22Rv1 (cell line): ENCODE results near the gene CYP2S1.
"Not testable (repeated sequence)": the region's sequence is repeated elsewhere in the genome, so short reads cannot be mapped to it uniquely, and the experiment has no call there.

Source experiments
- H3K27ac ChIP-seq: fragments of 450-650 bp; 2 replicates; pipeline ENCODE4 v1.5.1; 2017
- CTCF ChIP-seq: fragments of 450-650 bp; IDR thresholded peaks from 2 replicates; pipeline ENCODE4 v1.5.1; 2017; ENCODE audit warnings: mild to moderate bottlenecking
- ZFX ChIP-seq: fragments of 450-650 bp; IDR thresholded peaks from 2 replicates; pipeline ENCODE4 v1.6.1; 2017; ENCODE audit warnings: antibody characterized with exemption, borderline replicate concordance

CYP2S1 gene

GRCh38 chr19:41192574-41193429 is at the start of gene CYP2S1:
Gene CYP2S1, plus strand, starts transcription at chr19:41193219. Its CDS starts 46 bp downstream, at chr19:41193265.
- TF ChIP-seq CTCF = no peak
- no peak for TF ChIP-seq ZFX
- H3K27ac ChIP-seq = no peak within 1 kb of the TSS

- TF ChIP-seq ZFX (no peak), CTCF (peak; percentile 88)
- no peak overlapping the region for H3K27ac ChIP-seq
These were observed 48.6 kb upstream of the CYP2S1 start for GRCh38 chr19:41144403-41144802.

GRCh38 chr19:41149831-41150230 is 43.2 kb upstream of the CYP2S1 start:
- TF ChIP-seq CTCF (no peak), ZFX (no peak)
- no peak overlapping the region for H3K27ac ChIP-seq

- not testable (repeated sequence) for H3K27ac ChIP-seq
These were observed 42.0 kb upstream of the CYP2S1 start for GRCh38 chr19:41150986-41151385.

GRCh38 chr19:41154060-41154459 is 39.0 kb upstream of the CYP2S1 start:
- TF ChIP-seq CTCF = no peak
- no peak for TF ChIP-seq ZFX
- H3K27ac ChIP-seq = no peak overlapping the region

- TF ChIP-seq ZFX (no peak), CTCF (no peak)
- no peak overlapping the region for H3K27ac ChIP-seq
These were observed 36.8 kb upstream of the CYP2S1 start for GRCh38 chr19:41156207-41156606.

GRCh38 chr19:41159881-41160280 is 33.1 kb upstream of the CYP2S1 start:
- TF ChIP-seq CTCF = no peak
- no peak for TF ChIP-seq ZFX

GRCh38 chr19:41161903-41162302 is 31.1 kb upstream of the CYP2S1 start:
- no peak overlapping the region for H3K27ac ChIP-seq
- peak; percentile 60 for TF ChIP-seq CTCF
- no peak for TF ChIP-seq ZFX

More at GRCh38 chr19:41159881-41160280, 33.1 kb upstream of the CYP2S1 start:
- H3K27ac ChIP-seq = no peak overlapping the region
